Stimulated activated CD8-positive, alpha-beta memory T cell treated with anti-CD3 and anti-CD28 coated beads, Interleukin-15, amount 100 ng/mL, for 4 hours (primary cell): ENCODE data around the gene C22orf39.

ENCODE experiments used
- DNase-seq, 2 donors: peaks; one replicate each; pipeline ENCODE4 v3.0.0-alpha.2; 2020; ENCODE audit warnings: low read depth in 2 of 2

Gene C22orf39

GRCh38 chr22:19430890-19431541 is 16.5 kb downstream of the C22orf39 start:
- DNase-seq: no peak

GRCh38 chr22:19429950-19430889 is 17.3 kb downstream of the C22orf39 start:
- no peak for DNase-seq

- no peak for DNase-seq
Measured at GRCh38 chr22:19424186-19424500, 23.4 kb downstream of the C22orf39 start.

- no peak for DNase-seq
Measured at GRCh38 chr22:19422440-19423301, 24.8 kb downstream of the C22orf39 start.

- DNase-seq: no peak
Measured at GRCh38 chr22:19420321-19420720, 27.2 kb downstream of the C22orf39 start.

GRCh38 chr22:19419464-19420178 is 27.9 kb downstream of the C22orf39 start:
- no peak for DNase-seq

GRCh38 chr22:19419086-19419463 is 28.4 kb downstream of the C22orf39 start:
- no peak for DNase-seq

- DNase-seq: no peak
Measured at GRCh38 chr22:19412923-19413322, 34.6 kb downstream of the C22orf39 start.

- no peak for DNase-seq
Measured at GRCh38 chr22:19412478-19412877, 35.0 kb downstream of the C22orf39 start.

GRCh38 chr22:19411690-19412045 is 35.8 kb downstream of the C22orf39 start:
- DNase-seq: no peak

GRCh38 chr22:19410941-19411689 is 36.4 kb downstream of the C22orf39 start:
- DNase-seq: no peak

- DNase-seq: no peak
Measured at GRCh38 chr22:19407649-19408606, 39.6 kb downstream of the C22orf39 start.

GRCh38 chr22:19406846-19407245 is 40.7 kb downstream of the C22orf39 start:
- no peak for DNase-seq

GRCh38 chr22:19406281-19406811 is 41.2 kb downstream of the C22orf39 start:
- no peak for DNase-seq

- DNase-seq: no peak
Measured at GRCh38 chr22:19405652-19406051, 41.9 kb downstream of the C22orf39 start.

GRCh38 chr22:19405133-19405532 is 42.4 kb downstream of the C22orf39 start:
- no peak for DNase-seq

GRCh38 chr22:19404676-19405075 is 42.8 kb downstream of the C22orf39 start:
- no peak for DNase-seq

GRCh38 chr22:19402642-19403191 is 44.8 kb downstream of the C22orf39 start:
- no peak for DNase-seq

- DNase-seq: no peak
Measured at GRCh38 chr22:19401483-19401882, 46.0 kb downstream of the C22orf39 start.
